CD4-positive, alpha-beta T cell treated with Interferon gamma for 1 hour (primary cell): ENCODE data around the gene TNPO3.

Experiments
- DNase-seq: peaks from one replicate; pipeline ENCODE4 v3.0.0-alpha.2; 2020

Gene TNPO3

GRCh38 chr7:128937271-128937646, 117.7 kb downstream of the TNPO3 start:
- DNase-seq = no peak

GRCh38 chr7:128936798-128937197, 118.1 kb downstream of the TNPO3 start:
- no peak for DNase-seq

- DNase-seq = no peak
These were observed 119.6 kb downstream of the TNPO3 start for GRCh38 chr7:128935342-128935730.

- DNase-seq = peak; percentile 57
These were observed 120.3 kb downstream of the TNPO3 start for GRCh38 chr7:128934361-128935341.

GRCh38 chr7:128933180-128933891, 121.6 kb downstream of the TNPO3 start:
- DNase-seq = peak; percentile 59

- no peak for DNase-seq
These were observed 122.1 kb downstream of the TNPO3 start for GRCh38 chr7:128932862-128933179.

- DNase-seq = no peak
These were observed 122.7 kb downstream of the TNPO3 start for GRCh38 chr7:128931965-128932861.

- no peak for DNase-seq
These were observed 123.6 kb downstream of the TNPO3 start for GRCh38 chr7:128931190-128931798.

GRCh38 chr7:128928882-128929788, 125.8 kb downstream of the TNPO3 start:
- no peak for DNase-seq

GRCh38 chr7:128928159-128928813, 126.6 kb downstream of the TNPO3 start:
- DNase-seq = no peak

- DNase-seq = no peak
These were observed 130.0 kb downstream of the TNPO3 start for GRCh38 chr7:128924707-128925588.

- DNase-seq = no peak
These were observed 131.5 kb downstream of the TNPO3 start for GRCh38 chr7:128923411-128923800.

- no peak for DNase-seq
These were observed 132.2 kb downstream of the TNPO3 start for GRCh38 chr7:128922496-128923410.

GRCh38 chr7:128921866-128922440, 133.0 kb downstream of the TNPO3 start:
- no peak for DNase-seq

GRCh38 chr7:128920913-128921582, 133.9 kb downstream of the TNPO3 start:
- DNase-seq = no peak

- DNase-seq = no peak
These were observed 134.8 kb downstream of the TNPO3 start for GRCh38 chr7:128919881-128920799.

GRCh38 chr7:128919241-128919640, 135.7 kb downstream of the TNPO3 start:
- no peak for DNase-seq
